ENCODE data around the gene LUC7L.

The LUC7L gene

GRCh38 chr16:263944-264343 is 34.7 kb upstream of the LUC7L start:
- no peak for TF ChIP-seq POLR2AphosphoS5 (IDR thresholded peaks at IDR 0.05; ENCODE audit: low read depth, low read length)
- no peak for TF ChIP-seq TAF1 (IDR thresholded peaks at IDR 0.05; ENCODE audit: borderline replicate concordance, insufficient read depth, low read length)
- TF ChIP-seq, protein P1, sequence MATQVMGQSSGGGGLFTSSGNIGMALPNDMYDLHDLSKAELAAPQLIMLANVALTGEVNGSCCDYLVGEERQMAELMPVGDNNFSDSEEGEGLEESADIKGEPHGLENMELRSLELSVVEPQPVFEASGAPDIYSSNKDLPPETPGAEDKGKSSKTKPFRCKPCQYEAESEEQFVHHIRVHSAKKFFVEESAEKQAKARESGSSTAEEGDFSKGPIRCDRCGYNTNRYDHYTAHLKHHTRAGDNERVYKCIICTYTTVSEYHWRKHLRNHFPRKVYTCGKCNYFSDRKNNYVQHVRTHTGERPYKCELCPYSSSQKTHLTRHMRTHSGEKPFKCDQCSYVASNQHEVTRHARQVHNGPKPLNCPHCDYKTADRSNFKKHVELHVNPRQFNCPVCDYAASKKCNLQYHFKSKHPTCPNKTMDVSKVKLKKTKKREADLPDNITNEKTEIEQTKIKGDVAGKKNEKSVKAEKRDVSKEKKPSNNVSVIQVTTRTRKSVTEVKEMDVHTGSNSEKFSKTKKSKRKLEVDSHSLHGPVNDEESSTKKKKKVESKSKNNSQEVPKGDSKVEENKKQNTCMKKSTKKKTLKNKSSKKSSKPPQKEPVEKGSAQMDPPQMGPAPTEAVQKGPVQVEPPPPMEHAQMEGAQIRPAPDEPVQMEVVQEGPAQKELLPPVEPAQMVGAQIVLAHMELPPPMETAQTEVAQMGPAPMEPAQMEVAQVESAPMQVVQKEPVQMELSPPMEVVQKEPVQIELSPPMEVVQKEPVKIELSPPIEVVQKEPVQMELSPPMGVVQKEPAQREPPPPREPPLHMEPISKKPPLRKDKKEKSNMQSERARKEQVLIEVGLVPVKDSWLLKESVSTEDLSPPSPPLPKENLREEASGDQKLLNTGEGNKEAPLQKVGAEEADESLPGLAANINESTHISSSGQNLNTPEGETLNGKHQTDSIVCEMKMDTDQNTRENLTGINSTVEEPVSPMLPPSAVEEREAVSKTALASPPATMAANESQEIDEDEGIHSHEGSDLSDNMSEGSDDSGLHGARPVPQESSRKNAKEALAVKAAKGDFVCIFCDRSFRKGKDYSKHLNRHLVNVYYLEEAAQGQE (IDR thresholded peaks at IDR 0.05; ENCODE audit: insufficient read depth in 1 of 2, low read depth in 2 of 2, low read length in 2 of 2), result no peak
- no peak for TF ChIP-seq SIN3A (IDR thresholded peaks at IDR 0.05; ENCODE audit: borderline replicate concordance, insufficient read depth, low read length)
- TF ChIP-seq FOXP2 (optimal IDR thresholded peaks at IDR 0.05; ENCODE audit: borderline replicate concordance, extremely low read depth, extremely low read length, insufficient read depth), result no peak

GRCh38 chr16:263182-263774 is 34.0 kb upstream of the LUC7L start:
- TF ChIP-seq SIN3A (IDR thresholded peaks at IDR 0.05; ENCODE audit: borderline replicate concordance, insufficient read depth, low read length) (no peak), FOXP2 (optimal IDR thresholded peaks at IDR 0.05; ENCODE audit: borderline replicate concordance, extremely low read depth, extremely low read length, insufficient read depth) (no peak), POLR2AphosphoS5 (IDR thresholded peaks at IDR 0.05; ENCODE audit: low read depth, low read length) (no peak), TAF1 (IDR thresholded peaks at IDR 0.05; ENCODE audit: borderline replicate concordance, insufficient read depth, low read length) (no peak)
- TF ChIP-seq, protein P1 (IDR thresholded peaks at IDR 0.05; ENCODE audit: insufficient read depth in 1 of 2, low read depth in 2 of 2, low read length in 2 of 2), result no peak

DNA sequence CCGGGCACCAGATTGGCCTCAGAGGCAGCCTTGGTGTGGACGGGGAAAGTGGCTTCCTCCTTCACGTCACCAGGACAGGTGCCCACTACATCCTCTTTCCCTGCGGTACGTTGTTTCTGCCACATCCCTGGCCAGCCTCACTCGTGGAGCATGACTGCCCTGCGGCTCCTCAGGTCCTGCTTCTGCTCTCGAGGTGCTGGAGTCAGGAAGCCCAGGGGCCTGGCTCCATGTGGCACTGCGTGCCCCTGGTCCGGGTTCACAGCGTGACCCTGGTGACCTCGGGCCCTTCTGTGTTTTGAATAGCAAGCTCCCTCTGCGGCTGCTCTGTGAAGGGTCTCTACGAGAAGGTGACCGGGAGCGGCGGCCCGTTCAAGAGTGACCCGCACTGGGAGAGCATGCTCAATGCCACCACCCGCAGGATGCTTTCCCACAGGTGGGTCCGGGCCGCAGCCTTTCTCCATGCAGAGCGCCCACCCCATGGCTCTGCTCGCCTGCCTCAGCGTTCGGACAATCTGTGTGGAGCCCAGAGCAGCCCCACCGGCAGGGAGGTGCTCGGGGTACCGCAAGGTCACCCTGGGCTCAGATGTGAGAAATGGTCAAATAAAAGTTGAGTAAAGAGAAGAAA is 33.0 kb upstream of the LUC7L start:
- no peak for TF ChIP-seq FOXP2 (optimal IDR thresholded peaks at IDR 0.05; ENCODE audit: borderline replicate concordance, extremely low read depth, extremely low read length, insufficient read depth)
- TF ChIP-seq TAF1 (IDR thresholded peaks at IDR 0.05; ENCODE audit: borderline replicate concordance, insufficient read depth, low read length), result no peak
- no peak for TF ChIP-seq SIN3A (IDR thresholded peaks at IDR 0.05; ENCODE audit: borderline replicate concordance, insufficient read depth, low read length)
- TF ChIP-seq, protein P1 (IDR thresholded peaks at IDR 0.05; ENCODE audit: insufficient read depth in 1 of 2, low read depth in 2 of 2, low read length in 2 of 2), result no peak
- no peak for TF ChIP-seq POLR2AphosphoS5 (IDR thresholded peaks at IDR 0.05; ENCODE audit: low read depth, low read length)

DNA sequence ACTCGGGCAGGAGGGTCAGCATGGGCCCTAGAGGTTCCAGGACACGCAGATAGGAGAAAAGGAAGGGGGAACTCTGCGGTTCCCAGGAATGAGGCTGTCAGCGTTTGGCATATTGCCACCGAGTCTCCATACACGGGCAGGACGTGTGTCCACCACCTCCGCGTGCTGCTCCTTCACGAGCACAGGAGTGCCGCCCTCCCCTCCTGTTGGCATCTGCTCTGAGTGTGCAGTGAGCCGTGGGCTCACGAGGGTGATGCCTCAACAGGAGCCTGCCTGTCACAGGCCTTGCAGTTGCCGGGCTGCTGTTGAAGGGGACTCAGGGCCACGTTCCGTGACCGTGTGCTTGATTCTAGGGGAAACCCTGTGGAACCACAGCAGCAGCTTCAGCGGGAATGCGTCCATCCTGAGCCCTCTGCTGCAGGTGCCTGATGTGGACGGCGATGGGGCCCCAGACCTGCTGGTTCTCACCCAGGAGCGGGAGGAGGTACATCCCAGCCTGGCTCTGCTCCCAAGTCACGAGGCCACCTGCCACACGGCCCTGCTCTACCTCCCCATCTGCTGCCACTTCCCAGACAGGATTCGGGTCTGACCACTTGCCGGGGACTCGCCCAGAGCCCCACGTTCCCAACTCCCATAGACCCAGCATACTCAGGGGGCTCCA is 31.9 kb upstream of the LUC7L start:
- no peak for TF ChIP-seq FOXP2 (optimal IDR thresholded peaks at IDR 0.05; ENCODE audit: borderline replicate concordance, extremely low read depth, extremely low read length, insufficient read depth)
- TF ChIP-seq POLR2AphosphoS5 (IDR thresholded peaks at IDR 0.05; ENCODE audit: low read depth, low read length), result no peak
- TF ChIP-seq SIN3A (IDR thresholded peaks at IDR 0.05; ENCODE audit: borderline replicate concordance, insufficient read depth, low read length), result no peak

DNA sequence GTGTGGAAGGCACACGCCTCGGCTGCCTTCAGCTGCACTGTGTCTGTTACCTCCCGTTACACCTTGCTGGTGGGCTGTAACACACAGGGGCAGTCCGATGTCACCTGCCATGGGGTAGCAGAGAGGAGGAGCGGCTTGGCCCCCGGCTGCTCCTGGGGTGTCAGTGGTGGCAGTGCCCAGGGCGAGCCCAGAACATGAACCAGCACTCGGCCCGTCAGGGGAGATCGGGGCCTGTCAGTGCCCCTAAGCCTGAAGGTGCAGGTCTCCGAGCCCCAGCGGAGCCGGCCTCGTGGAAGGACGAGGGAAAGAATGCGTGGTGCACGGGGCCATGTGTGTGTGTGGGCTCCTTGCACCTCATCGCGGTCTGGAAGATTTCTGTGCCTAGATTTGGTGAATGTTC is 31.1 kb upstream of the LUC7L start:
- TF ChIP-seq, protein P1 (IDR thresholded peaks at IDR 0.05; ENCODE audit: insufficient read depth in 1 of 2, low read depth in 2 of 2, low read length in 2 of 2), result no peak
- TF ChIP-seq TAF1 (IDR thresholded peaks at IDR 0.05; ENCODE audit: borderline replicate concordance, insufficient read depth, low read length) (no peak), FOXP2 (optimal IDR thresholded peaks at IDR 0.05; ENCODE audit: borderline replicate concordance, extremely low read depth, extremely low read length, insufficient read depth) (no peak)
